Measurements from ENCODE around the gene HIF1AN. TPM values are rescaled to one million over a fixed set of nuclear protein-coding genes. Genes with fewer than 3 reads are reported as not detected.

The HIF1AN gene
- total RNA-seq: 10 to 100 TPM; 52.0 to 66.4 (median 58.7) TPM
- 18.3 TPM for total RNA-seq (2013)

- peak; percentile 84 for TF ChIP-seq CTCF (IDR thresholded peaks at IDR 0.05)
- under 1% methylated on average over 35 of the region's 35 CpGs for WGBS (ENCODE audit: insufficient coverage)
- Mint-ChIP-seq H3K36me3 (no peaks in the 10 kb centered on the region), H3K27me3 (ENCODE audit: low read depth in 2 of 2) (no peaks in the 10 kb centered on the region), H3K27ac (no peak within 1 kb of the TSS), H3K9me3 (no peaks in the 10 kb centered on the region), H3K4me3 (peak within 1 kb of the TSS; percentile 40), H3K4me1 (peaks cover 5 to 18% of the 10 kb centered on the region in 2 donors)
- Histone ChIP-seq H3K27me3 (ENCODE audit: control insufficient read depth, insufficient read depth, low read length) (no peaks in the 10 kb centered on the region), H3K36me3 (ENCODE audit: control insufficient read depth, insufficient read depth, low read length) (peaks cover 16% of the 10 kb centered on the region), H3K4me3 (ENCODE audit: low read length) (peak within 1 kb of the TSS; percentile 76), H3K4me1 (ENCODE audit: control insufficient read depth, insufficient read depth, low read length) (peaks cover 17% of the 10 kb centered on the region), H3K27ac (ENCODE audit: low read length) (peak within 1 kb of the TSS; percentile 68), H3K9me3 (ENCODE audit: control insufficient read depth, insufficient read depth, low read length) (no peaks in the 10 kb centered on the region)
- intact Hi-C loops (cut with micrococcal nuclease): loop anchor here (5.0 kb wide), 1 partner anchor 164 kb away; no protein-coding TSS in a partner anchor
- DNase-seq (peak; percentile 82 to 97), ATAC-seq (peak; percentile 96 to 100 (median 98))
Observed at GRCh38 chr10:100535715-100536353, at the start of gene HIF1AN. Gene HIF1AN, plus strand, starts transcription at chr10:100535943. Its CDS starts 16 bp downstream, at chr10:100535959.

GRCh38 chr10:100487529-100487928 is 48.2 kb upstream of the HIF1AN start:
- Mint-ChIP-seq H3K4me1 (peaks cover 9% of the 10 kb centered on the region in 2 donors), H3K27ac (no peak overlapping the region), H3K4me3 (no peak overlapping the region), H3K9me3 (no peaks in the 10 kb centered on the region), H3K36me3 (no peaks in the 10 kb centered on the region), H3K27me3 (ENCODE audit: low read depth in 2 of 2) (peaks cover 8 to 11% of the 10 kb centered on the region in 2 donors)
- H3K4me1 ChIP-seq (ENCODE audit: control insufficient read depth, insufficient read depth, low read length): peaks cover 6% of the 10 kb centered on the region
- no peak for ATAC-seq
- H3K9me3 ChIP-seq (ENCODE audit: control insufficient read depth, insufficient read depth, low read length): no peaks in the 10 kb centered on the region
- no peak overlapping the region for H3K27ac ChIP-seq (ENCODE audit: low read length)
- H3K36me3 ChIP-seq (ENCODE audit: control insufficient read depth, insufficient read depth, low read length): peaks cover 32% of the 10 kb centered on the region
- TF ChIP-seq CTCF (IDR thresholded peaks at IDR 0.05): no peak
- H3K27me3 ChIP-seq (ENCODE audit: control insufficient read depth, insufficient read depth, low read length): peaks cover 3% of the 10 kb centered on the region
- intact Hi-C loops (cut with micrococcal nuclease): no loop called here
- WGBS (ENCODE audit: insufficient coverage): 85% methylated on average over 6 of the region's 6 CpGs
- no peak overlapping the region for H3K4me3 ChIP-seq (ENCODE audit: low read length)
- DNase-seq: no peak

GRCh38 chr10:100489396-100489795 is 46.3 kb upstream of the HIF1AN start:
- intact Hi-C loops (cut with micrococcal nuclease): no loop called here
- H3K4me3 ChIP-seq (ENCODE audit: low read length): no peak overlapping the region
- H3K27me3 ChIP-seq (ENCODE audit: control insufficient read depth, insufficient read depth, low read length): no peaks in the 10 kb centered on the region
- H3K36me3 ChIP-seq (ENCODE audit: control insufficient read depth, insufficient read depth, low read length): peaks cover 32% of the 10 kb centered on the region
- H3K27ac ChIP-seq (ENCODE audit: low read length): no peak overlapping the region
- Mint-ChIP-seq H3K27ac (no peak overlapping the region), H3K4me1 (no peaks in the 10 kb centered on the region), H3K27me3 (ENCODE audit: low read depth in 2 of 2) (no peaks in the 10 kb centered on the region), H3K36me3 (no peaks in the 10 kb centered on the region), H3K4me3 (no peak overlapping the region), H3K9me3 (no peaks in the 10 kb centered on the region)
- no peak for TF ChIP-seq CTCF (IDR thresholded peaks at IDR 0.05)
- no peak for DNase-seq
- ATAC-seq: no peak
- WGBS (ENCODE audit: insufficient coverage): 90% methylated on average over 3 of the region's 5 CpGs
- no peaks in the 10 kb centered on the region for H3K4me1 ChIP-seq (ENCODE audit: control insufficient read depth, insufficient read depth, low read length)
- no peaks in the 10 kb centered on the region for H3K9me3 ChIP-seq (ENCODE audit: control insufficient read depth, insufficient read depth, low read length)

GRCh38 chr10:100490531-100490930 is 45.2 kb upstream of the HIF1AN start:
- Histone ChIP-seq H3K27me3 (ENCODE audit: control insufficient read depth, insufficient read depth, low read length) (no peaks in the 10 kb centered on the region), H3K4me1 (ENCODE audit: control insufficient read depth, insufficient read depth, low read length) (no peaks in the 10 kb centered on the region), H3K9me3 (ENCODE audit: control insufficient read depth, insufficient read depth, low read length) (no peaks in the 10 kb centered on the region), H3K4me3 (ENCODE audit: low read length) (no peak overlapping the region), H3K36me3 (ENCODE audit: control insufficient read depth, insufficient read depth, low read length) (peaks cover 36% of the 10 kb centered on the region), H3K27ac (ENCODE audit: low read length) (no peak overlapping the region)
- Mint-ChIP-seq H3K36me3 (peaks cover under 1% of the 10 kb centered on the region), H3K27ac (no peak overlapping the region), H3K9me3 (no peaks in the 10 kb centered on the region), H3K4me3 (no peak overlapping the region), H3K4me1 (no peaks in the 10 kb centered on the region), H3K27me3 (ENCODE audit: low read depth in 2 of 2) (no peaks in the 10 kb centered on the region)
- ATAC-seq (no peak), DNase-seq (no peak)
- intact Hi-C loops (cut with micrococcal nuclease): no loop called here
- WGBS (ENCODE audit: insufficient coverage): 93% methylated on average over 2 of the region's 2 CpGs
- TF ChIP-seq CTCF (IDR thresholded peaks at IDR 0.05): no peak
